WI38 (cell line): ENCODE results near the gene PTPN7.
"Not testable (repeated sequence)": the region's sequence is repeated elsewhere in the genome, so short reads cannot be mapped to it uniquely, and the experiment has no call there.

Experiments
- H3K4me3 ChIP-seq: 2 replicates; pipeline ENCODE4 v1.5.1; 2011; ENCODE audit warnings: low read depth, mild to moderate bottlenecking, control low read depth, low read length
- TF ChIP-seq, protein P1 (sequence below): IDR thresholded peaks from 2 replicates; pipeline ENCODE4 v1.5.1; 2012; ENCODE audit warnings: low read depth, mild to moderate bottlenecking, control low read depth, low read length

Gene PTPN7

DNA sequence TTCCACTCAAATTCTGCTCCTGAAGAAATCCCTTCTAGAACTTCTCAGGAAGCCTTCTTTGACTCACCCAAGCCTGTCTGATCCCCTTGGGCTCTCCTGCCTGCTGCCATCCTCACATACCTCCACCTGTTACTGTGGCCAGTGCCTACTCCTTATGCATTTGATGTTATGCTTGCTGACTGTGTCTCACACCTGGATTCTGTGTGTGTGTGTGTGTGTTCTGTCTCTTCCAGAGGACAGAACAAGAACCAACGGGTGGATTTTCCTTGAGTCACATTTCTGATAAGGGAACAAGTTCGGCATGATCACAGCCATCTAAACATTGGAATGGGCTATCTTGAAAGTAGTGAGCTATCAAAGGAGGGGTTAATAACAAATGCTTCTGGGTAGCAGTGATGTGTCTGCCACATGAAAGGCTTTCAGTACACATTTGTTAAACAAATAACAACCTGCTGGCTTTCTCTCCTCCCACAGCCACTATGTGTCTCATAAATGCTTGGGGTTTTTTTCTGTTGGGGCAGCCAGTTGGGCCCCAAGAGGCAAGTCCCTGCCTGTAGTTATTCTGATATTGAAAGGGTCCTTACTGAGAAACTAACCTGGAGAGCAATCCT lies 46.6 kb downstream of the PTPN7 start:
- H3K4me3 ChIP-seq, result no peak overlapping the region
- TF ChIP-seq, protein P1, sequence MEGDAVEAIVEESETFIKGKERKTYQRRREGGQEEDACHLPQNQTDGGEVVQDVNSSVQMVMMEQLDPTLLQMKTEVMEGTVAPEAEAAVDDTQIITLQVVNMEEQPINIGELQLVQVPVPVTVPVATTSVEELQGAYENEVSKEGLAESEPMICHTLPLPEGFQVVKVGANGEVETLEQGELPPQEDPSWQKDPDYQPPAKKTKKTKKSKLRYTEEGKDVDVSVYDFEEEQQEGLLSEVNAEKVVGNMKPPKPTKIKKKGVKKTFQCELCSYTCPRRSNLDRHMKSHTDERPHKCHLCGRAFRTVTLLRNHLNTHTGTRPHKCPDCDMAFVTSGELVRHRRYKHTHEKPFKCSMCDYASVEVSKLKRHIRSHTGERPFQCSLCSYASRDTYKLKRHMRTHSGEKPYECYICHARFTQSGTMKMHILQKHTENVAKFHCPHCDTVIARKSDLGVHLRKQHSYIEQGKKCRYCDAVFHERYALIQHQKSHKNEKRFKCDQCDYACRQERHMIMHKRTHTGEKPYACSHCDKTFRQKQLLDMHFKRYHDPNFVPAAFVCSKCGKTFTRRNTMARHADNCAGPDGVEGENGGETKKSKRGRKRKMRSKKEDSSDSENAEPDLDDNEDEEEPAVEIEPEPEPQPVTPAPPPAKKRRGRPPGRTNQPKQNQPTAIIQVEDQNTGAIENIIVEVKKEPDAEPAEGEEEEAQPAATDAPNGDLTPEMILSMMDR, result no peak

- no peak overlapping the region for H3K4me3 ChIP-seq
- TF ChIP-seq, protein P1, result no peak
Observed at GRCh38 chr1:202112859-202113689, 47.3 kb downstream of the PTPN7 start.

DNA sequence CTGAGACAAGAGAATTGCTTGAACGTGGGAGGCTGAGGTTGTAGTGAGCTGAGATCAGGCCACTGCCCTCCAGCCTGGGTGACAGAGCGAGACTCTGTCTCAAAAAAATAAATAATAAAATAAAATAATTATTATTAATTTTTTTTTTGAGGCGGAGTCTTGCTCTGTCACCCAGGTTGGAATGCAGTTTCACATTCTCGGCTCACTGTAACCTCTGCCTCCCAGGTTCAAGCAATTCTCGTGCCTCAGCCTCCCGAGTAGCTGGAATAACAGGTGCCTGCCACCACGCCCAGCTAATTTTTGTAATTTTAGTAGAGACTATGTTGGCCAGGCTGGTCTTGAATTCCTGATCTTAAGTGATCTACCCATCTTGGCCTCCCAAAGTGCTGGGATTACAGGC lies 48.8 kb downstream of the PTPN7 start:
- not testable (repeated sequence) for H3K4me3 ChIP-seq

DNA sequence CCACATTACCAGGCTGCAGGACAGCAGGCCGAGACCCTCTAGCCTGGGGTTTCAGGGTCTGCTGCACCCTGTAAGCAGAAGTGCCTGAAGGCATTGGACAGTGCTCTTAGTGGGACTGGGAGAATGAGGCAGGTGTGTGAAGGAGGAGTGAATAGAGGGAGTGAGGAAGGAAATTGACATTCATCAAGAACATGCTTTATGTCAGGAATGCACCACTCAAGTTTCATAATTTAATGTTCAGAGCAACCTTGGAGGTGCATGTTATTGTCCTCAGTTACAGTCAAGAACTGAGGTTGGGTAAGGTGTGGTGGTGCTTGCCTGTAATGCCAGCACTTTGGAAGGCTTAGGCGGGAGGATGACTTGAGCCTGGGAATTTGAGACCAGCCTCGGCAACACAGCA lies 49.4 kb downstream of the PTPN7 start:
- no peak overlapping the region for H3K4me3 ChIP-seq

DNA sequence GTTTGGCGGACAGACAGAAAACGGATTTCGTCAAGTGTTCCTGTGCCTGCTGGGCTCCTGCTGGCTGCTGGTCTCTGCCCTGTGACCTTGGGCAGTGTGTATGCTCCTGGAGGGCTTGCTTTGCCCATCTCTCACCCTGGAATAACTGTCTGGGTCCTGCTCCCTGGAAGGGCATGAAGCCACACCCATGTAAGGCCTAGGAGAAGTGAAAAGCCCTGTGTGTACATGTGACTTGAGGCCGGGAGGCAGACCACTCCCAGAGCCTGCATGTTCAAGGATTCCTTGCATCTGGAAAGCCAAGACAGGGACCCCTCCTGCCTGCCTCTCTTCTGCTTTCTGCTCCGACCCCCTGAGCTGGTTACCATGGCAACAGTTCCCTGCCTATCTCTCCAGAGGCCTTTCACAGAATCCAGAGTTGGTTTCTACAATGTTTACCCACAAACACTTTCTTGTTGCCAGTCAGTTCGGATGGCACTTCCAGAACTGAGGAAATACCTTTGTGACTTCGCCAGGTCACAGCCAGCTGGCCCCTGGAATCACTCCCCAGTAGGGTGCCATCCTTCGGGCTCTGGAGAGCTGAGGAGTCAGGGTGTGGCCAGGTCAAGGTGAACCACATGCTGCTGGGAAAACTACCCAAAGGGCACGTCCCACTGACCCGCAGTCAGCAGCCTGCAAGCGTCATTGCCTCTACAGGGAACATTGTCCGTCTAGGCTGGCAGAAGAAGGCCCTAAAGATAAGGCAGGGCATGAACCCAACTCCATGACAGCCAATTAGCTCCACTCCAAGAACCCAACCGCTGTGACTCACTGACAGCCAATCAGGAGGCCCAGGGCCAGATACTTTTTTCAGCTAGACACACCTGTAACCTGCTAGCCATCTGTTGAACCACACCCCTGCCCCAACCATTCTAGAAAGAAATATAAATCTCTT lies 52.3 kb downstream of the PTPN7 start:
- H3K4me3 ChIP-seq, result no peak overlapping the region
- TF ChIP-seq, protein P1, result no peak

More for the DNA sequence above, 49.4 kb downstream of the PTPN7 start:
- TF ChIP-seq, protein P1, result no peak

DNA sequence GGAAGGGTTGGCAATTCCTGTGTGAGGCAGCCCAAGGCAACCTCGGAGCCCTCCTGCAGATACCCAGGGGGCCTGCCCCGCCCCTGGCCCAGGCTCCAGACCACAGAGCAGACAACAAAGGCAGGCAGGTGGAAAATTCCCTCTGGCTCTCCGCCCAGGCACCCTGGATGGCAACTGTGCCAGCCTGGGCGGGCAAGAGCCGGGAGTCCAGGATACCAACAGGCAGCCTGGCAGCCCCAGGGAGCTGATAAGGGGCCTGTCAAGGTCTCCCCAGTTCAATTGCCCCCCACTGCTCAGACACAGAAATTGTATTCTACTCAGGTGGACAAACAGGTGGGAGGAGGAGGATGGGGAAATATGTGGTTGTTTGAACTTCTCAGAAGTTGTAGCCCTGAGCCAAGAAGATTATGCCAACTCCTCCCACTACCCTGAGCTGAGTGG lies 53.1 kb downstream of the PTPN7 start:
- TF ChIP-seq, protein P1, result no peak
- H3K4me3 ChIP-seq, result no peak overlapping the region
